ENCODE results near the gene HNMT. TPM values are rescaled to one million over a fixed set of nuclear protein-coding genes. Genes with fewer than 3 reads are reported as not detected.
"Not testable (repeated sequence)": the region's sequence is repeated elsewhere in the genome, so short reads cannot be mapped to it uniquely, and the experiment has no call there.

HNMT gene
- total RNA-seq, 1 experiment from 2014 or later, result 56.5 TPM

- Mint-ChIP-seq H3K27me3 (ENCODE audit: unreplicated experiment) (no peaks in the 10 kb centered on the region), H3K9me3 (ENCODE audit: low read depth, unreplicated experiment) (no peaks in the 10 kb centered on the region), H3K27ac (ENCODE audit: unreplicated experiment) (no peak overlapping the region), H3K4me1 (ENCODE audit: low read depth, unreplicated experiment) (no peaks in the 10 kb centered on the region), H3K4me3 (ENCODE audit: low read depth, unreplicated experiment) (no peak overlapping the region), H3K36me3 (ENCODE audit: insufficient read depth, unreplicated experiment) (no peaks in the 10 kb centered on the region)
- no peak for DNase-seq
- BruUV-seq (replicated peaks), result no TSS peak
- TF ChIP-seq, protein P1, sequence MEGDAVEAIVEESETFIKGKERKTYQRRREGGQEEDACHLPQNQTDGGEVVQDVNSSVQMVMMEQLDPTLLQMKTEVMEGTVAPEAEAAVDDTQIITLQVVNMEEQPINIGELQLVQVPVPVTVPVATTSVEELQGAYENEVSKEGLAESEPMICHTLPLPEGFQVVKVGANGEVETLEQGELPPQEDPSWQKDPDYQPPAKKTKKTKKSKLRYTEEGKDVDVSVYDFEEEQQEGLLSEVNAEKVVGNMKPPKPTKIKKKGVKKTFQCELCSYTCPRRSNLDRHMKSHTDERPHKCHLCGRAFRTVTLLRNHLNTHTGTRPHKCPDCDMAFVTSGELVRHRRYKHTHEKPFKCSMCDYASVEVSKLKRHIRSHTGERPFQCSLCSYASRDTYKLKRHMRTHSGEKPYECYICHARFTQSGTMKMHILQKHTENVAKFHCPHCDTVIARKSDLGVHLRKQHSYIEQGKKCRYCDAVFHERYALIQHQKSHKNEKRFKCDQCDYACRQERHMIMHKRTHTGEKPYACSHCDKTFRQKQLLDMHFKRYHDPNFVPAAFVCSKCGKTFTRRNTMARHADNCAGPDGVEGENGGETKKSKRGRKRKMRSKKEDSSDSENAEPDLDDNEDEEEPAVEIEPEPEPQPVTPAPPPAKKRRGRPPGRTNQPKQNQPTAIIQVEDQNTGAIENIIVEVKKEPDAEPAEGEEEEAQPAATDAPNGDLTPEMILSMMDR (IDR thresholded peaks at IDR 0.05; ENCODE audit: unreplicated experiment), result no peak
- CTCF ChIA-PET, result no interaction called here
- intact Hi-C loops (cut with micrococcal nuclease; ENCODE audit: unreplicated experiment), result no loop called here
Observed at GRCh38 chr2:138037090-138037489, 72.8 kb downstream of the HNMT start.

DNA sequence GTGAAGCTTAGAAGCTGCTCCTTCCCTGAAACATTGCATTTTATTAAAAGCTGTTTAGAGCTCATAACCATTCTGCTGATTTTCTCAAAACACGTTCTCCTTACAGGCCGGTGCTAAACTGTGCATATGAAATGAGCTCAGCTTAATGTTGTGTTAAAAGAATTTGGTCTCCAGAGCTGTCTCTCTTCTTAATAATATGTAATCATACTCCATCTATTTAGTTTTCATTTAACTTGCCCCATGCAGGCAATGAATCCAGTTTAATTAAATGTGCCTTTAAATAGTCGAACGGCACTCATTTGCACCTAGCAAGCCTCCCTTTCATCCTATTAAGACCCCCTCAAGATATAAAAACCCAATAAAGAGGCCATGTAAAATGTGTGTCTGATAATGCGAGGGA is 76.3 kb downstream of the HNMT start:
- peaks cover 5% of the 10 kb centered on the region for H3K4me1 Mint-ChIP-seq (ENCODE audit: low read depth, unreplicated experiment)

GRCh38 chr2:138042311-138042710 is 78.0 kb downstream of the HNMT start:
- Mint-ChIP-seq H3K27me3 (ENCODE audit: unreplicated experiment) (no peaks in the 10 kb centered on the region), H3K27ac (ENCODE audit: unreplicated experiment) (no peak overlapping the region), H3K9me3 (ENCODE audit: low read depth, unreplicated experiment) (no peaks in the 10 kb centered on the region), H3K4me1 (ENCODE audit: low read depth, unreplicated experiment) (peaks cover 9% of the 10 kb centered on the region), H3K4me3 (ENCODE audit: low read depth, unreplicated experiment) (no peak overlapping the region), H3K36me3 (ENCODE audit: insufficient read depth, unreplicated experiment) (no peaks in the 10 kb centered on the region)
- BruUV-seq (replicated peaks), result no TSS peak
- CTCF ChIA-PET, result interaction anchor here (1.6 kb wide), 1 partner anchor 10 kb away, joined by 3 read pairs; no protein-coding TSS in a partner anchor
- TF ChIP-seq, protein P1 (IDR thresholded peaks at IDR 0.05; ENCODE audit: unreplicated experiment), result no peak
- intact Hi-C loops (cut with micrococcal nuclease; ENCODE audit: unreplicated experiment), result no loop called here
- no peak for DNase-seq

More for the DNA sequence above, 76.3 kb downstream of the HNMT start:
- TF ChIP-seq, protein P1 (IDR thresholded peaks at IDR 0.05; ENCODE audit: unreplicated experiment), result no peak
- Mint-ChIP-seq H3K4me3 (ENCODE audit: low read depth, unreplicated experiment) (no peak overlapping the region), H3K9me3 (ENCODE audit: low read depth, unreplicated experiment) (no peaks in the 10 kb centered on the region), H3K27ac (ENCODE audit: unreplicated experiment) (no peak overlapping the region), H3K27me3 (ENCODE audit: unreplicated experiment) (no peaks in the 10 kb centered on the region), H3K36me3 (ENCODE audit: insufficient read depth, unreplicated experiment) (no peaks in the 10 kb centered on the region)
- intact Hi-C loops (cut with micrococcal nuclease; ENCODE audit: unreplicated experiment), result no loop called here
- CTCF ChIA-PET, result interaction anchor here (1.8 kb wide), 1 partner anchor 152 kb away, joined by 4 read pairs; no protein-coding TSS in a partner anchor
- BruUV-seq (replicated peaks), result no TSS peak
- DNase-seq, result no peak

DNA sequence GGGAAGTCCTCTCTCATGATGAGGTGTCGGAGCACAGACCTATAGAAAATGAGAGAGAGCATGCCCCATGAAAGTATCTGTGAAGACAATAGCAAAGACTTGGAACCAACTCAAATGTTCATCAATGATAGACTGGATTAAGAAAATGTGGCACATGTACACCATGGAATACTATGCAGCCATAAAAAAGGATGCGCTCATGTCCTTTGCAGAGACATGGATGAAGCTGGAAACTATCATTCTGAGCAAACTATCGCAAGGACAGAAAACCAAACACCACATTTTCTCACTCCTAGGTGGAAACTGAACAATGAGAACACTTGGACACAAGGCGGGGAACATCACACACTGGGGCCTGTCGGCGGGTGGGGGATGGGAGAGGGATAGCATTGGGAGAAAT is 79.3 kb downstream of the HNMT start:
- H3K9me3 Mint-ChIP-seq (ENCODE audit: low read depth, unreplicated experiment); CTCF ChIA-PET; H3K27ac Mint-ChIP-seq (ENCODE audit: unreplicated experiment); intact Hi-C loops (cut with micrococcal nuclease; ENCODE audit: unreplicated experiment); BruUV-seq (replicated peaks); H3K36me3 Mint-ChIP-seq (ENCODE audit: insufficient read depth, unreplicated experiment); H3K4me3 Mint-ChIP-seq (ENCODE audit: low read depth, unreplicated experiment); DNase-seq; H3K27me3 Mint-ChIP-seq (ENCODE audit: unreplicated experiment); H3K4me1 Mint-ChIP-seq (ENCODE audit: low read depth, unreplicated experiment): not testable (repeated sequence)

GRCh38 chr2:138058427-138058826 is 94.2 kb downstream of the HNMT start:
- H3K9me3 Mint-ChIP-seq (ENCODE audit: low read depth, unreplicated experiment), result no peaks in the 10 kb centered on the region
- BruUV-seq (replicated peaks), result no TSS peak
- H3K4me1 Mint-ChIP-seq (ENCODE audit: low read depth, unreplicated experiment), result no peaks in the 10 kb centered on the region
- H3K4me3 Mint-ChIP-seq (ENCODE audit: low read depth, unreplicated experiment), result no peak overlapping the region
- H3K27me3 Mint-ChIP-seq (ENCODE audit: unreplicated experiment), result no peaks in the 10 kb centered on the region
- DNase-seq, result no peak
- CTCF ChIA-PET, result interaction anchor here (0.6 kb wide), 1 partner anchor 147 kb away, joined by 5 read pairs; no protein-coding TSS in a partner anchor
- TF ChIP-seq, protein P1 (IDR thresholded peaks at IDR 0.05; ENCODE audit: unreplicated experiment), result no peak
- no peak overlapping the region for H3K27ac Mint-ChIP-seq (ENCODE audit: unreplicated experiment)
- intact Hi-C loops (cut with micrococcal nuclease; ENCODE audit: unreplicated experiment), result no loop called here
- no peaks in the 10 kb centered on the region for H3K36me3 Mint-ChIP-seq (ENCODE audit: insufficient read depth, unreplicated experiment)

Data from Calu3 (cell line).